SKM-1 treated with dmso at 0.1 percent for 144 hours (cell line): ENCODE results near the gene LYSMD3.

Experiments
- DNase-seq: peaks from one replicate; lab custom pipeline; 2025; ENCODE audit not compliant: unreplicated experiment; lab: John Stamatoyannopoulos, UW

The LYSMD3 gene

DNA sequence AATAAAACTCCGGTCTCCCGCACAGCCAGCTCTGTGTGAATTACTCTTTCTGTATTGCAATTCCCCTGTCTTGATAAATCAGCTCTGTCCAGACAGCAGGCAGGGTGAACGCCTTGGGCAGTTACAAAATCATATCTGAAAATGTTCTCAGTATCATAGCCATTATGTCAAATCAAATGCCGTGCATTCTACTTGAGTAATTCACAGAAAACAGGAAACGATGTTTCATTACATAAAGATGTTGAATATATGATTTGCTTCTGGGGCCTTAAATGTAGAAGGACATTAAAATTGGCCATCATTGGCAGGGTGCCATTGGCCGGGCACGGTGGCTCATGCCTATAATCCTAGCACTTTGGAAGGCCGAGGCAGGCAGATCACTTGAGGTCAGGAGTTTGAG, 46.2 kb downstream of the LYSMD3 start:
- DNase-seq: no peak

DNA sequence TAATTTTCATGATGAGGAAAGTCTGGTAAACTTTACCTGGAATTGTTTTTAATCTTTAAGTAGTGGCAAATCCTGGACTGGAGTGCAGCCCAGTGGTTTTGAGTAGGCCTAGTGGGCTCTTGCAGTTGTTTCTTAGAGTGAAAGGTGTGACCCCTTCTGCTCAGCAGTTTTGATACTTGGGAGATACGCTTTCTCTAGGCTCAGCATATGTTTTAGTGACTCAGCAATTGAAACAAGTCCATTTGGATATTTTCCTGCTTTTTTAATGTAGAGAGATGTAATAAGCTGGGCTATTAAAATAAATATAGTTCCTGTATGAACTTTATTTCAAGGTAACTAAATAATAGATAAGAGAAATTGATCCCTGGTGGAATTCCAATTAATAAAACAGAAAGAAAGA, 48.7 kb downstream of the LYSMD3 start:
- DNase-seq: no peak

DNA sequence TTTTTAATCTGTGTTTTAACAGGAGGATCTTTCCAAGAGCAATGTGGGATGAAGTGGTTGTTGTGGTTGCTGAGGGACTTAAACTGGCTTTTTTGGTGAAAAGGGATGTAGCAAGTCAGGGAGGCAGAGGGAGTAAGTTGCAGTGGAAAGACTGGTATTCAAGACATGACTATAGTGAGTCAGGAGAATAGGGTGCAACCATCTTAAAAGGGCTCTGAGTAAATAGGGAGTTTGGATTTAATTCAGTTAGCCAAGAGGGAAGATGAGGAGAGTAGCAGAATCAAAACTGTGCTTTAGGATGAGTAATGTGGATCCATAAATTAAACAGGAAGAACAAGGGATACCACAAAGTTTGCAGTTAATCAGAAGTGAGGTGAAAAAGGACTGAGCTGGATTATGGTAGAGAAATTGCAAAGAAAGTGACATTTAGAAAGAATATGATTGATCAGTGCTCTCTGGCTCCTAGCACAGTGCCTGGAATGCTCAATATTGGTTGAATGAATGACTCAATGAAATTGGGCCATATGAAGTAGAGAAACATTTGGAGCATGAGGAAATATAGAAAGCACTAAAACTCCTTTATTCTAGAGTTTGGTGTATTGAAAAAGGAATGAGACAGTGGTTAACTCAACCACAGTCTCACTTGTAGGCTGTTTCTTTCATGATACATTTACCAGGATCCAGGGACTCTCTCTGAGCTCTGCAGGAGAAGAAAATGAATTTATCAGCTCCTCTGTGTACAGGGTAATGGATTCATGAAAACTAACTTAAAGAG, 49.6 kb downstream of the LYSMD3 start:
- no peak for DNase-seq

DNA sequence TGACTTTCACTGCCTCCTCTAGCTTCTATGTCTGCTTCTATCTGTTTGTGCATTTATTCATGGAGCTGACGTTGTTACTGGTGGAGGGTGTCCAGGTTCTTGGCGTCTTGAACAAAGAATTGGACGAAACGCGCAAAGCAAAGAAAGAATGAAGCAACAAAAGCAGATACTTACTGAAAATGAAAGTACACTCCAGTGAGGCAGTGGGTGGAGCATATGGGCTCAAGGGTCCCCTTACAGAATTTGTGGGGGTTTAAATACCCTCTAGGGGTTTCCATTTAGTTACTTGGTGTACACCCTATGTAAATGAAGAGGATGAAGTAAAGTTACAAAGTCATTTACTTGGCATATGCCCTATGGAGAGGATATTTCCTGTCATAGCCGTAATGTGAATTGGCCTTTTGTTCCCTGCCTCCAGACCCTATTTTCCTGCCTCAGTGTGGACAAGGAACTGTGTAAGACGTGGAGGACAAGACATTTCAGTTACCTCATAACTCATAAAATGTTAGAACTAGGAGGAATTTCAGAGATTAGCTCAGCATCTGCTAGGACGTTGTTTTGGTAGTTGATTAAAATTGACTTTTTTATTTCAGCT, 51.7 kb downstream of the LYSMD3 start:
- no peak for DNase-seq

DNA sequence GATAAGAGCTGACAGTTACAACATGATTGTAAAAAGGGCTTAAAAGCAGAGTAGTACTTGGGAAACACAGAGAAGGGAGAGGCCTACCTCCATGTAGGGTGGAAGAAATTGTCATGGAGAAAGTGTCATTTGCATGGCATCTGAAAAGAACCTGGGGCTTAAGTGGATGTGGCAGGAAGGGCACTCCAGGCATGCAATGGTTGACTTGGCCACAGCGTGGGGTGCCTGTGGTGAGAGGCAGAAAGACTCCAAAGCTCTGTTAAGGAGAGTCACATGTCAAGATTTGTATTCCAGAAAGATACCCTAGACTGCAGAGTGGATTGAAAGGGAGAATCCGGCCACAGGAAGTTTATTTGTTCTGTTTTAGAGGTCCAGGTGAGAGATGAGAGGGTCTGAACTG, 52.3 kb downstream of the LYSMD3 start:
- no peak for DNase-seq

DNA sequence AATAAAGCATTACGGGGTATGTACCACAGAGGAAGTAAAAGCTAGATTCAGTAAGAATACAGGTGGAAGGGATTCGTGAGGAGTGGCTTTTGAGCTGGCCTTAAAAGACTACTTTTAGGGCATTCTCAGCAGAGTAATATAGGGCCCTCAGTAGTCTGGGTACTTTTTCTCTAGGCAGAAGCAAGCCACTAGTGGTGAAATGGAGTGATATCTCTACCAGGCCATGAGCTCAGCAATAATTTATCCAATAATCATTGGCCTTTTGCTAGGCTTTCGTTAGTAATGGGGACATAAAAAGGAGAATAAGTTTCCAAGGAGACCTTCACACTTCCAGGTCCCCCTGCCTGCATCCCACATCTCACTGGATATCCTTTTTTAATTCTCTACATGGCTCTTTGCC, 53.0 kb downstream of the LYSMD3 start:
- no peak for DNase-seq

DNA sequence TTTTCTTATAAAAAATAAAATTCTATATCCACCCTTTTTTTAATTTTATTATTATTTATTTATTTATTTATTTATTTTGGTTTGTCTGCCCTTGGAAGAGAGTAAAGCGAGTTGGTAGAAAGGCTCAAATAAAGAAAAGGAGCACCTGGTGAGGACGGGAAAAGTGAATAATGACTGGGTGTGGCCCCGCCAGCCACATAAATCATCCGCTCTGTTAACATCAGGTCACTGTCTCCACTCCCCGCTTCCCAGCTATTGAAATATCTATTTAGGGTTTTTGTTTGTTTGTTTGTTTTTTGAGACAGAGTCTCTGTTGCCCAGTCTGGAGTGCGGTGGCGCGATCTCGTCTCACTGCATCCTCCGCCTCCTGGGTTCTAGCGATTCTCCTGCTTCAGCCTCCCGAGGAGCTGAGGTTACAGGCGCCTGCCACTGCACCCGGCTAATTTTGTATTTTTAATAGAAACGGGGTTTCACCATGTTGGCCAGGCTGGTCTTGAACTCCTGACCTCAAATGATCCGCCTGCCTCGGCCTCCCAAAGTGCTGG, 53.9 kb downstream of the LYSMD3 start:
- DNase-seq: no peak

DNA sequence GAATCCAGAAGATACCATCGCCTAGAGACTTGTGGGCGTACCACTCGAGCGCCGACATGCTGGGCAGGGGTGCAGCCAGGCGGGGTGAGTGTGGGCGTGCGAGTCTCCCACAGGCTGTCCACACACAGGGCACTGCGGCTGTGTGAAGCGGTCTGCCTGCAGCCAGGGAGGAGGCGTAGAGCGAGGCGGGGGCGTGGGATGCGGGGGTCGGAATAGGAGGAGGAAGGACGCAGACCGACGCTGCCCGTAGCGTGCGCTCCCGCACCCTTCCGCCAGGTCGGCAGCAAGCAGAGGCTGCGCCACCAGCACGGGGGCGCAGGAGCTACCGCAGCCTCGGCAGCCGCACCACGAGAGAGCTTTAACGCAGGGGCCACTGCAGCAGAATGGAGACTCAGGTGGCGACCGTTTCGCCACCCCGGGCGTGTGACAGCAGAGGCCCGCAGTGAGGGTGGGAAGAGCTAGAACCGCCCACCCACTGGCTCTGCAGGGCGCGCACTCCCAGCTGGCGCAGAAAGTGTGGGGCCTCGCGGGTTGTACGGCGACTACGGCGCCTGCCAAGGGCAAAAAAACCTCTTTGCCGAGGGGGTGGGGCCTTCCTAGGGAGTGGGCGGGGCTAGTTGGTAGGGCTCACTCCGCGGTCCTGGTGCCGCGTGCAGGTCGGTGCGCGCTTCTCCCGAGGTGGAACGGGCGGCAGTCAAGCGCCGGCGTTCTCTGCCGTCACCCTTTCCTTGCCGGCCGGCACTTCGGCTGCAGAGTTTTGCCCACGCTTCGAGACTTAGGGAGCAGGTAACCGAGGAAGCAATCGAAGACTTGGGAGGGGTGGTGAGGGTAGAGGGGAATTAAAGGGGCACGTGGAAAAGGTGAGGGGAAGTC, 54.9 kb downstream of the LYSMD3 start, which contains the start of the genes MBLAC2 and POLR3G:
Gene MBLAC2, minus strand, starts transcription at position 537 of the 873 bp plus-strand sequence. Its CDS starts 479 bp downstream, at position 58.
Gene POLR3G, plus strand, starts transcription at position 630 of the 873 bp plus-strand sequence. CDS start 10,704 bp downstream, outside the sequence.
- DNase-seq: peak; percentile 87

DNA sequence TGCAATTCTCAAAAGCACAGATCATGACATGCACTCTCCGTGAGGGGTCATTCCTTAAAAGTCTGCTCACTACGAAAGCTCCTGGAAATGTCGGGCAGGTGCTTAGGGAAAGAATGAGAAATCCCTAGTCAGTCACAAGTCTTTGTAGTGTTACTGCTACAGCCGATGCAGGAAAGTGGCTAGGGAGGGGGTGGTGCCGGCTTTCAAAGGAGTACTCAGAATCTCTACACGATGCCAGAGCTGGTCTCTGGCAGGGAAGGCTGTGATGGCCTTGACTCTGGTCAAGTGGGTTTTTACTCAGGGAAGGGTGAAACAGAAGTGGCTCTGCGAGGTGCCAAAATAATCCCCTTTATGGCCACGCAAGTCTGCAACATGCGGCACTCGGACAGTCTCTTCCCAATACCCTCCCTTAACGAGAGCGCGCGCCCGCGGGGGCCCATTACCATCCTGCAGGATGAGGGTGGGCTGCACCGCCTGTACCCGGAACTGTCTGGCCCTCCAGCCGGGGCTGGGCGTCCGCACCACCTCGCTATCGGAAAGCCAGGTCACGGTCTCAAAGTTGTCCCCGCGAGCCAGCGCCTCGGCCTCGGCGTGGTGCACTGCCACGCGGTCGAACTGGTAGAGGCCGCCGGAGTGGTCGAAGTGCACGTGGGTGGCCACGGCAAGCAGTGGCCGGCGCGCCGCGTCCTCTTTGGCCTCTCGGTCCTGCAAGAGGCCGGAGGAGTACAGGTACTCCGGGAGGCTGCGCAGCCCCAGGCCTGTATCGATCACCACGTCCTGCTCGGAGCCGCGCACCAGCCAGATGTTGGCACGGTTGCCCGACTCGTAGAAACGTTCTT, 55.8 kb downstream of the LYSMD3 start:
- peak; percentile 18 for DNase-seq

DNA sequence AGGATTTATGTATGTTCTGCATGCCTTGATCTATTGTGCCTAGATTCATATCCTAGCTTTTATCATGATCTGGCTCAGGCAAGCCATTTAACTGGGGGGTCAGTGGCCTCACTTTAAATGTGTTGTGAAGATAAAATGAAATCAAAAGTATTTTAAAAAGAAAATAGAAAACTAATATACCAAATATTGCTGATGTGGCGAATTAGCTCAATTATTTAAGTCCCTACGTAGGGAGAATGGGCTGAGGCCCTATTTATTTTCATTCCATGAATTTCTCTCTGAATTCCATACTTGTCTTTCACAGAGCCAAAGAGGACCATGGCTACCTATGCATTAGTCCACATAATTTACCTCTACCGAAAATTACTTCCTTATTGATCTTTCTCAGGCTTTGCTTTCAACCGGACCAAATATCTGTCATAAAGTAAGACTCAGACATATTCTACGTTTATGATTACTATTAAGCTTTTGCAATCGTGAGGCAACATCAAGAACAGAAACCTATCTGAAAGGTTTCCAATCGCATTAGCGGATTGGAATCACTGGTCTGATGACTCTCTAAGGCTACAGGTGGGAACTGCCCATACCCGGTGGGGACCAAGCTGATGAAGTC, 56.5 kb downstream of the LYSMD3 start:
- DNase-seq: no peak
